ENCODE measurements around the gene DBF4B. TPM values are rescaled to one million over a fixed set of nuclear protein-coding genes. Genes with fewer than 3 reads are reported as not detected.

Gene DBF4B
- polyA plus RNA-seq, 3 donors, result 10.8 to 17.3 (median 14.1) TPM

- DNase-seq (ENCODE audit: extremely low read depth in 1 of 11, low read depth in 9 of 11, low spot score in 4 of 11), result no peak
Measured at GRCh38 chr17:44757045-44757917, 48.8 kb downstream of the DBF4B start.

GRCh38 chr17:44757918-44758413 lies 49.5 kb downstream of the DBF4B start:
- DNase-seq (ENCODE audit: extremely low read depth in 1 of 11, low read depth in 9 of 11, low spot score in 4 of 11), result no peak

GRCh38 chr17:44758414-44759085 lies 50.1 kb downstream of the DBF4B start, which contains the start of gene ADAM11:
TSS of gene ADAM11 (plus strand) at chr17:44758988. CDS start at chr17:44759200, 212 bp downstream.
- no peak for DNase-seq (ENCODE audit: extremely low read depth in 1 of 11, low read depth in 9 of 11, low spot score in 4 of 11)

- DNase-seq (ENCODE audit: extremely low read depth in 1 of 11, low read depth in 9 of 11, low spot score in 4 of 11), result no peak
Measured at GRCh38 chr17:44759086-44759915, 50.8 kb downstream of the DBF4B start.

- DNase-seq (ENCODE audit: extremely low read depth in 1 of 11, low read depth in 9 of 11, low spot score in 4 of 11), result no peak
Measured at GRCh38 chr17:44759916-44760243, 51.4 kb downstream of the DBF4B start.

- DNase-seq (ENCODE audit: extremely low read depth in 1 of 11, low read depth in 9 of 11, low spot score in 4 of 11), result no peak
Measured at GRCh38 chr17:44760474-44761308, 52.2 kb downstream of the DBF4B start.

GRCh38 chr17:44761932-44762810 lies 53.7 kb downstream of the DBF4B start:
- no peak for DNase-seq (ENCODE audit: extremely low read depth in 1 of 11, low read depth in 9 of 11, low spot score in 4 of 11)

- no peak for DNase-seq (ENCODE audit: extremely low read depth in 1 of 11, low read depth in 9 of 11, low spot score in 4 of 11)
Measured at GRCh38 chr17:44763170-44763569, 54.7 kb downstream of the DBF4B start.

- DNase-seq (ENCODE audit: extremely low read depth in 1 of 11, low read depth in 9 of 11, low spot score in 4 of 11), result no peak
Measured at GRCh38 chr17:44765965-44766364, 57.5 kb downstream of the DBF4B start.

- DNase-seq (ENCODE audit: extremely low read depth in 1 of 11, low read depth in 9 of 11, low spot score in 4 of 11), result no peak
Measured at GRCh38 chr17:44766409-44767038, 58.1 kb downstream of the DBF4B start.

GRCh38 chr17:44767493-44767892 lies 59.0 kb downstream of the DBF4B start:
- no peak for DNase-seq (ENCODE audit: extremely low read depth in 1 of 11, low read depth in 9 of 11, low spot score in 4 of 11)

- DNase-seq (ENCODE audit: extremely low read depth in 1 of 11, low read depth in 9 of 11, low spot score in 4 of 11), result no peak
Measured at GRCh38 chr17:44768505-44769142, 60.2 kb downstream of the DBF4B start.

GRCh38 chr17:44769230-44769629 lies 60.8 kb downstream of the DBF4B start:
- DNase-seq (ENCODE audit: extremely low read depth in 1 of 11, low read depth in 9 of 11, low spot score in 4 of 11), result no peak

- DNase-seq (ENCODE audit: extremely low read depth in 1 of 11, low read depth in 9 of 11, low spot score in 4 of 11), result no peak
Measured at GRCh38 chr17:44769647-44770084, 61.2 kb downstream of the DBF4B start.

- no peak for DNase-seq (ENCODE audit: extremely low read depth in 1 of 11, low read depth in 9 of 11, low spot score in 4 of 11)
Measured at GRCh38 chr17:44770166-44770925, 61.9 kb downstream of the DBF4B start.
